HepG2 (cell line): Measurements from ENCODE around the gene TLN1. TPM values are rescaled to one million over a fixed set of nuclear protein-coding genes. Genes with fewer than 3 reads are reported as not detected.

Experiments used
- DR1 ChIP-seq: sonication (generic); formaldehyde crosslinking; IDR thresholded peaks from 2 replicates; pipeline ENCODE4 v1.8.0; 2021; ENCODE audit warnings: mild to moderate bottlenecking, missing genetic modification reagents, inconsistent platforms
- GMEB2 ChIP-seq: IDR thresholded peaks from 2 replicates; pipeline ENCODE4 v1.6.1; 2016; ENCODE audit warnings: missing biosample characterization, missing genetic modification reagents, low read depth
- HDAC2 ChIP-seq: sonication (generic); formaldehyde crosslinking; IDR thresholded peaks from 2 replicates; pipeline ENCODE4 v1.4.0; 2020; ENCODE audit warnings: missing genetic modification reagents
- HMG20B ChIP-seq: conservative IDR thresholded peaks from 2 replicates; pipeline ENCODE4 v1.6.1; 2016; ENCODE audit warnings: missing genetic modification reagents, missing compliant biosample characterization
- HNRNPLL ChIP-seq: fragments of 200-400 bp; formaldehyde crosslinking; IDR thresholded peaks from 2 replicates; pipeline ENCODE4 v1.6.1; 2017; ENCODE audit warnings: mild to moderate bottlenecking, low read depth, low read length; ENCODE audit not compliant: poor library complexity, severe bottlenecking
- JARID2 ChIP-seq: sonication (generic); formaldehyde crosslinking; IDR thresholded peaks from 2 replicates; pipeline ENCODE4 v1.8.1; 2023; ENCODE audit warnings: missing genetic modification reagents, inconsistent platforms; ENCODE audit not compliant: insufficient replicate concordance
- NFIC ChIP-seq: IDR thresholded peaks from 2 replicates; pipeline ENCODE4 v1.6.1; 2012; ENCODE audit warnings: mild to moderate bottlenecking, low read length, inconsistent platforms
- SALL2 ChIP-seq: sonication (generic); formaldehyde crosslinking; IDR thresholded peaks from 2 replicates; pipeline ENCODE4 v1.8.1; 2023; ENCODE audit warnings: mild to moderate bottlenecking, missing genetic modification reagents, inconsistent platforms
- SRF ChIP-seq: IDR thresholded peaks from 2 replicates; pipeline ENCODE4 v1.6.1; 2011; ENCODE audit warnings: mild to moderate bottlenecking, low read depth, low read length, moderate library complexity
- TBX3 ChIP-seq: fragments of 450-650 bp; IDR thresholded peaks from 2 replicates; pipeline ENCODE4 v1.6.1; 2017; ENCODE audit warnings: antibody characterized with exemption, mild to moderate bottlenecking, inconsistent platforms, borderline replicate concordance
- TEF ChIP-seq: sonication (generic); formaldehyde crosslinking; IDR thresholded peaks from 2 replicates; pipeline ENCODE4 v1.5.0; 2020; ENCODE audit warnings: missing genetic modification reagents
- TIGD3 ChIP-seq: sonication (generic); formaldehyde crosslinking; IDR thresholded peaks from 2 replicates; pipeline ENCODE4 v1.5.1; 2020; ENCODE audit warnings: mild to moderate bottlenecking, missing genetic modification reagents, borderline replicate concordance
- ZNF460 ChIP-seq: sonication (generic); formaldehyde crosslinking; IDR thresholded peaks from 2 replicates; pipeline ENCODE4 v1.5.1; 2020; ENCODE audit warnings: missing genetic modification reagents, mild to moderate bottlenecking, borderline replicate concordance
- ZNF598 ChIP-seq: sonication (generic); formaldehyde crosslinking; IDR thresholded peaks from 2 replicates; pipeline ENCODE4 v1.5.1; 2020; ENCODE audit warnings: mild to moderate bottlenecking, missing genetic modification reagents, borderline replicate concordance
- ZNF687 ChIP-seq: sonication (generic); formaldehyde crosslinking; IDR thresholded peaks from 2 replicates; pipeline ENCODE4 v1.5.1; 2020; ENCODE audit warnings: mild to moderate bottlenecking, missing genetic modification reagents, moderate library complexity
- polyA plus RNA-seq, 8 experiments: library from polyadenylated mRNA; depleted of rRNA in 3 of 8; stranded (reverse) in 7 of 8; unstranded in 1 of 8; fragments of >200 nt; fragmentation: Illumina TruSeq in 4 of 8; extraction: Trizol in 4 of 8; gene quantifications; 2 replicates each; pipeline versions ENCODE4 v1.2.1 to v1.2.3, GENCODE V29; 2011 to 2016; ENCODE audit warnings: low read depth in 4 of 8, missing spikeins in 1 of 8, mixed read lengths in 1 of 8; ENCODE audit not compliant: insufficient read depth in 1 of 8
- total RNA-seq, 5 experiments: library from RNA; depleted of rRNA; stranded (reverse); fragments of >200 nt; fragmentation: Illumina TruSeq; extraction: Trizol; gene quantifications; 2 replicates each; pipeline ENCODE4 v1.2.3, GENCODE V29; 2016; ENCODE audit warnings: low read depth in 1 of 5
- TF ChIP-seq, protein P1 (sequence below), 2 experiments: sonication (generic) in 1 of 2; formaldehyde crosslinking in 1 of 2; IDR thresholded peaks; 2 replicates each; pipeline versions ENCODE4 v1.4.0 to v1.6.1; 2018 to 2020; ENCODE audit warnings: missing genetic modification reagents in 2 of 2, borderline replicate concordance in 1 of 2, low read depth in 1 of 2, mild to moderate bottlenecking in 1 of 2, missing biosample characterization in 1 of 2

The TLN1 gene
- total and polyA plus RNA-seq, 2 of the 13 experiments (the other 11 are each of a cell fraction or from before 2014, with no cell fraction given), result 35.2 to 51.8 TPM

GRCh38 chr9:35690614-35691333 is 41.2 kb downstream of the TLN1 start (continued):
- TF ChIP-seq HNRNPLL (peak; percentile 26), SRF (peak; percentile 86), NFIC (no peak), HMG20B (CRISPR knock-in tag) (no peak), TBX3 (no peak), DR1 (no peak), ZNF687 (CRISPR knock-in tag) (peak; percentile 78), TEF (CRISPR knock-in tag) (no peak), TIGD3 (CRISPR knock-in tag) (no peak), SALL2 (CRISPR knock-in tag) (0 out of 2 replicates have a peak, but pooled peaks have one; percentile 53), ZNF460 (no peak), JARID2 (CRISPR knock-in tag) (no peak), GMEB2 (CRISPR knock-in tag) (no peak), ZNF598 (CRISPR knock-in tag) (no peak), HDAC2 (CRISPR knock-in tag) (no peak)
- TF ChIP-seq, protein P1, sequence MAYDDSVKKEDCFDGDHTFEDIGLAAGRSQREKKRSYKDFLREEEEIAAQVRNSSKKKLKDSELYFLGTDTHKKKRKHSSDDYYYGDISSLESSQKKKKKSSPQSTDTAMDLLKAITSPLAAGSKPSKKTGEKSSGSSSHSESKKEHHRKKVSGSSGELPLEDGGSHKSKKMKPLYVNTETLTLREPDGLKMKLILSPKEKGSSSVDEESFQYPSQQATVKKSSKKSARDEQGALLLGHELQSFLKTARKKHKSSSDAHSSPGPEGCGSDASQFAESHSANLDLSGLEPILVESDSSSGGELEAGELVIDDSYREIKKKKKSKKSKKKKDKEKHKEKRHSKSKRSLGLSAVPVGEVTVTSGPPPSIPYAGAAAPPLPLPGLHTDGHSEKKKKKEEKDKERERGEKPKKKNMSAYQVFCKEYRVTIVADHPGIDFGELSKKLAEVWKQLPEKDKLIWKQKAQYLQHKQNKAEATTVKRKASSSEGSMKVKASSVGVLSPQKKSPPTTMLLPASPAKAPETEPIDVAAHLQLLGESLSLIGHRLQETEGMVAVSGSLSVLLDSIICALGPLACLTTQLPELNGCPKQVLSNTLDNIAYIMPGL (CRISPR knock-in tag; IDR thresholded peaks at IDR 0.05; ENCODE audit: borderline replicate concordance in 1 of 2, low read depth in 1 of 2), result peak in 1 of 2 experiments; percentile 47; a peak in 1 of 4 replicates
